OCI-LY1 (cell line): Measurements from ENCODE around the gene RPL22.

Experiments used
- EZH2 ChIP-seq: fragments of 200-600 bp; sonication (generic), shearing (Covaris generic); IDR thresholded peaks from 2 replicates; pipeline ENCODE4 v1.8.0; 2017; ENCODE audit warnings: borderline replicate concordance, mixed run types, mild to moderate bottlenecking, antibody characterized with exemption, low read length, moderate library complexity, mixed read lengths
- TF ChIP-seq, protein P1 (sequence below): fragments of 200-600 bp; sonication (generic), shearing (Covaris generic); IDR thresholded peaks from 2 replicates; pipeline ENCODE4 v1.5.1; 2017; ENCODE audit warnings: mild to moderate bottlenecking, antibody characterized with exemption, low read length, moderate library complexity, mixed read lengths

DNA sequence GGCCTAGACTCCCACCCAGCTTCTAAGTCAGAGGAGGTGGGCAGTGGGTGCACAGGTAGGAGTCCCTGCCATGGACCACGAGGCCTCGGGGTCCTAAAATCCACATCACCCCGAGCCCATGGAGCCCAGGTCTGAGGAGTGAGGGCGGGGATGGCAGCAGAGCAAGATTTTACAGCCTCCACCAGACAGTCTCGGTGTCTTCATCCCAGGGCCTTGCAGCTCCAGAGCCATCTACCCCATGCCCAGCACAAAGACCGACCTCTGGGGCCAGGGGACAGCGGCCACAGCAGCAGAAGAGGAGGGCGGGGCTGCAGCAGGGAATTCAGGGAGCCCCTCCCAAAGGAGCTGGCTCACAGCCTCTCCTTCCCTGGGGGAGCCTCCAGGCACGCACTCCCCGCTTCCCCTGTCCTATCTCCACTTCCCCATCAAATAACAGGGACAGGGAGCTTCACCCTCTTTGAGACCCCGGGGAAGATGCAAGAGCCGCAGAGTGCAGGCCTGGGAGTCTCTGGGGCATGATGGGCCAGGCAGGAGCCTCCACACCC, 33.9 kb downstream of the RPL22 start:
- TF ChIP-seq, protein P1, sequence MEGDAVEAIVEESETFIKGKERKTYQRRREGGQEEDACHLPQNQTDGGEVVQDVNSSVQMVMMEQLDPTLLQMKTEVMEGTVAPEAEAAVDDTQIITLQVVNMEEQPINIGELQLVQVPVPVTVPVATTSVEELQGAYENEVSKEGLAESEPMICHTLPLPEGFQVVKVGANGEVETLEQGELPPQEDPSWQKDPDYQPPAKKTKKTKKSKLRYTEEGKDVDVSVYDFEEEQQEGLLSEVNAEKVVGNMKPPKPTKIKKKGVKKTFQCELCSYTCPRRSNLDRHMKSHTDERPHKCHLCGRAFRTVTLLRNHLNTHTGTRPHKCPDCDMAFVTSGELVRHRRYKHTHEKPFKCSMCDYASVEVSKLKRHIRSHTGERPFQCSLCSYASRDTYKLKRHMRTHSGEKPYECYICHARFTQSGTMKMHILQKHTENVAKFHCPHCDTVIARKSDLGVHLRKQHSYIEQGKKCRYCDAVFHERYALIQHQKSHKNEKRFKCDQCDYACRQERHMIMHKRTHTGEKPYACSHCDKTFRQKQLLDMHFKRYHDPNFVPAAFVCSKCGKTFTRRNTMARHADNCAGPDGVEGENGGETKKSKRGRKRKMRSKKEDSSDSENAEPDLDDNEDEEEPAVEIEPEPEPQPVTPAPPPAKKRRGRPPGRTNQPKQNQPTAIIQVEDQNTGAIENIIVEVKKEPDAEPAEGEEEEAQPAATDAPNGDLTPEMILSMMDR: no peak
- no peak for TF ChIP-seq EZH2
